Measurements from ENCODE around the gene STX1A. TPM values are rescaled to one million over a fixed set of nuclear protein-coding genes. Genes with fewer than 3 reads are reported as not detected.

The STX1A gene
- total RNA-seq, 1 donor from 2014 or later = 27.3 TPM

GRCh38 chr7:73738612-73739386 is 19.3 kb upstream of the STX1A start, which contains the start of gene ABHD11:
Gene ABHD11 (minus strand): TSS chr7:73738802. CDS start chr7:73738770, 32 bp downstream.
- H3K27ac Mint-ChIP-seq = peak within 1 kb of the TSS; percentile 97
- DNase-seq (ENCODE audit: extremely low spot score, unreplicated experiment) = peak; percentile 99
- TF ChIP-seq CTCF (conservative IDR thresholded peaks at IDR 0.05) = no peak
- H3K27me3 Mint-ChIP-seq = peaks cover 11% of the 10 kb centered on the region
- H3K36me3 Mint-ChIP-seq = no peaks in the 10 kb centered on the region
- H3K4me3 Mint-ChIP-seq = peak within 1 kb of the TSS; percentile 96
- peaks cover 20% of the 10 kb centered on the region for H3K4me1 Mint-ChIP-seq (ENCODE audit: unreplicated experiment)
- H3K9me3 Mint-ChIP-seq = peaks cover 3% of the 10 kb centered on the region

- Mint-ChIP-seq H3K27me3 (peaks cover 5% of the 10 kb centered on the region), H3K4me1 (ENCODE audit: unreplicated experiment) (peaks cover 14% of the 10 kb centered on the region), H3K9me3 (peaks cover 3% of the 10 kb centered on the region), H3K4me3 (peak overlapping the region; percentile 96), H3K27ac (peak overlapping the region; percentile 97), H3K36me3 (no peaks in the 10 kb centered on the region)
- TF ChIP-seq CTCF (conservative IDR thresholded peaks at IDR 0.05) = no peak
- no peak for DNase-seq (ENCODE audit: extremely low spot score, unreplicated experiment)
Measured at GRCh38 chr7:73738220-73738611, 18.7 kb upstream of the STX1A start.

GRCh38 chr7:73737491-73738219 is 18.2 kb upstream of the STX1A start:
- peaks cover 3% of the 10 kb centered on the region for H3K27me3 Mint-ChIP-seq
- H3K4me1 Mint-ChIP-seq (ENCODE audit: unreplicated experiment) = peaks cover 12% of the 10 kb centered on the region
- H3K27ac Mint-ChIP-seq = peak overlapping the region; percentile 97
- DNase-seq (ENCODE audit: extremely low spot score, unreplicated experiment) = no peak
- H3K4me3 Mint-ChIP-seq = peak overlapping the region; percentile 96
- TF ChIP-seq CTCF (conservative IDR thresholded peaks at IDR 0.05) = no peak
- peaks cover 3% of the 10 kb centered on the region for H3K9me3 Mint-ChIP-seq
- H3K36me3 Mint-ChIP-seq = no peaks in the 10 kb centered on the region

- H3K4me1 Mint-ChIP-seq (ENCODE audit: unreplicated experiment) = peaks cover 12% of the 10 kb centered on the region
- no peaks in the 10 kb centered on the region for H3K36me3 Mint-ChIP-seq
- H3K27ac Mint-ChIP-seq = no peak overlapping the region
- no peaks in the 10 kb centered on the region for H3K27me3 Mint-ChIP-seq
- TF ChIP-seq CTCF (conservative IDR thresholded peaks at IDR 0.05) = no peak
- peaks cover 3% of the 10 kb centered on the region for H3K9me3 Mint-ChIP-seq
- H3K4me3 Mint-ChIP-seq = peak overlapping the region; percentile 96
- DNase-seq (ENCODE audit: extremely low spot score, unreplicated experiment) = no peak
Measured at GRCh38 chr7:73736885-73737284, 17.4 kb upstream of the STX1A start.

- Mint-ChIP-seq H3K27ac (no peak overlapping the region), H3K9me3 (peaks cover 3% of the 10 kb centered on the region), H3K4me3 (no peak overlapping the region), H3K36me3 (no peaks in the 10 kb centered on the region), H3K27me3 (no peaks in the 10 kb centered on the region), H3K4me1 (ENCODE audit: unreplicated experiment) (peaks cover 9% of the 10 kb centered on the region)
- DNase-seq (ENCODE audit: extremely low spot score, unreplicated experiment) = no peak
- no peak for TF ChIP-seq CTCF (conservative IDR thresholded peaks at IDR 0.05)
Measured at GRCh38 chr7:73735528-73735905, 16.0 kb upstream of the STX1A start.
